Left colon (tissue), 2 donors: ENCODE data around the gene SCNN1B. TPM values are rescaled to one million over a fixed set of nuclear protein-coding genes. Genes with fewer than 3 reads are reported as not detected.
"Not testable (repeated sequence)": the region's sequence is repeated elsewhere in the genome, so short reads cannot be mapped to it uniquely, and the experiment has no call there.

ENCODE experiments used
- ATAC-seq: fragments of 200-7000 bp; cut with Tn5 transposase; one replicate; pipeline ENCODE4 v1.9.1; 2020; ENCODE audit warnings: mild to moderate bottlenecking, moderate library complexity
- DNase-seq, 2 donors: peaks; one replicate each; pipeline ENCODE4 v3.0.0-alpha.2; 2020
- intact Hi-C, 2 donors: fragments of 100-400 bp; cut with DNase I in 1 of 2; cut with micrococcal nuclease in 1 of 2; formaldehyde crosslinking; loops; one replicate each; pipeline versions ENCODE4 v1.11.2 to v1.14.0; 2022; cut with DNase I, micrococcal nuclease
- total RNA-seq, 2 donors: library from RNA; stranded (reverse); fragmentation: NEBNext Ultra II Directional; extraction: Animal tissue kit (Norgen Biotek cat#: 25700); gene quantifications; one replicate each; pipeline ENCODE4 v1.2.1, GENCODE V29; 2021
- donor health status: DM: no; HTN: no; CAD: no.
- donor health status: DM: yes; HTN: yes; CAD: no.

The SCNN1B gene
- total RNA-seq, 2 donors from 2014 or later = 322 to 715 TPM

DNA sequence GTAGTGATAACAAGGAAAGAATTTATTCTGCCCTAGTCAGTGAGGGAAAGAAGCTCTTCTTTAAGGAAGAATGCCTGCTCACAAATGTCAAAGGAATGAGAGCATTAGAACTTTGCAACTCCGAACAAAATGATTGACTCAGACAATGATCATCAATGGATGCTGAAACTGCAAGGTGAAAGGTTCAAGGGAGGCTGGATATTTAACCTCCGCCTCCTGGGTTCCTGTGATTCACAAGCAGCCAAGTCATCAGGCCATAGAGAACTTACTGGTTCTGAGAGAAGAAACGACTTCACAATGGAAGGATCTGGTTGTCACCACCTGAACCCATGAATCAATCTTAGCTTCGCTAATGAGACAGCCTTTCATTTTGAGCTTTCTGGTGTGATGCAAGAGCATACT, 16.0 kb upstream of the SCNN1B start:
- intact Hi-C loops = no loop called here
- no peak for ATAC-seq

DNA sequence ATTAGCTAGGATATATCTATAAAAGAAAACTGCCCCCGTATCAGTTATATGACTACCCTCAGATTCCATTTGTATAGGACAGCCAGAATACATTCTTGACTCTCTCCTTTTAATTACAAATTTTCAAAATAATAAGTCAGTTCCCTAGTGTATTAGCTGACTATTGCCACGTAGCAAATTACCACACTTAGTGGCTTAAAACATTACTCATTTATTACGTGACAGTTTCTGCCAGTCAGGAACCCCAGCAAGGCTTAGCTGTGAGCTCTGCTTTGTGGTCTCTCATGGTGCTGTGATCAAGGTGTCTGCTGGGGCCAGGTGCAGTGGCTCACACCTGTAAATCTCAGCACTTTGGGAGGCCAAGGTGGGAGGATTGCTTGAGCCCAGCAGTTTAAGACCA, 13.9 kb upstream of the SCNN1B start:
- DNase-seq (no peak), ATAC-seq (no peak)
- intact Hi-C loops = no loop called here

More for the DNA sequence above, 16.0 kb upstream of the SCNN1B start:
- no peak for DNase-seq

DNA sequence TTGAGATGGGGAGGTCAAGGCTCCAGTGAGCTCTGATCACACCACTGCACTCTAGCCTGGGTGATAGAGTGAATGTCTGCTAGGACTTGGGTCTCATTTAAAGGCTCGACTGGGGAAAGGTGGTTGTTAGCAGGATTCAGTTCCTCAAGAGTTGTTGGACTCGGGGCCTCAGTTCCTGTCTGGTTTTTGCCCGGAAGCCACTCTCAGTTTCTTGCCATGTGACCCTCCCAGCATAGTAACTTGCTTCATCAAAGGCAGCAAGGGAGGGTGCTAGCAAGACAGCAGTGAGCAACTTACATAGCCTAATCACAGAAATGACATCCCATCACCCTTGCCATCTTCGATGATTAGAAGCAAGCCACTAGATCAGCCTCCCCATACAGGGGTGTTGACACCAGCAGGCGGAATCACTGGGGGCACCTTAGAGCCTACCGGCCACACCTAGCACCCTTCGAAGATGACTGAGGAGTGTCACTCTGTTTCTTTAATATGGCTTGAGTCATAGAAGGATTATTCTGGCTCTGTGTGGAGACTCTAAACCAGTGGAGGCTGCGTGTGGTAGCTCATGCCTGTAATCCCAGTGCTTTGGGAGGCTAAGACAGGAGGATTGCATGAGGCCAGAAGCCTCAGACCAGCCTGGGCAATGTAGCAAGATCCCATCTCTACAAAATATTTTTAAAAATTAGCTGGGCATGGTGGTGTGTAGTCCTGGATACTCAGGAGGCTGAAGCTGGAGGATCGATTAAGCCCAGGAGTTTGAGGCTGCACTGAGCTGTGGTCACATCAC, 13.2 kb upstream of the SCNN1B start:
- ATAC-seq (no peak), DNase-seq (no peak)
- intact Hi-C loops = no loop called here

GRCh38 chr16:23290189-23291062, 11.7 kb upstream of the SCNN1B start:
- intact Hi-C loops = no loop called here
- ATAC-seq = no peak
- no peak for DNase-seq

DNA sequence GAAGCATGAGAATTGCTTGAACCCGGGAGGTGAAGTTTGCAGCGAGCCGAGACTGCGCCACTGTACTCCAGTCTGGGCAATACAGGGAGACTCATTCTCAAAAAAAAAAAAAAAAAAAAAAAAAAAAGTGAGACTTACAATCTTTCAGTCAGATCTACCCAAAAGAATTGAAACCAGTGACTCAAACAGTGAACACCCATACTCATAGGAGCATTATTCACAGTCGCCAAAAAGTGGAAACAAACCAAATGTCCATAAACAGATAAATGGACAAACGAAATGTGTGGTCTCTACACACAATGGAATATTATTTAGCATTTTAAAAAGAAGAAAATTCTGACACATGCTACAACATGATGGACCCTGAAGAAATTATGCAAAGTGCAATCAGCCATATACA, 9.1 kb upstream of the SCNN1B start:
- no peak for ATAC-seq
- DNase-seq = no peak
- intact Hi-C loops = no loop called here

- ATAC-seq = peak; percentile 80
Observed at GRCh38 chr16:23294260-23294659, 7.8 kb upstream of the SCNN1B start.

GRCh38 chr16:23296994-23297393, 5.1 kb upstream of the SCNN1B start:
- DNase-seq = no peak
- intact Hi-C loops = no loop called here

More at GRCh38 chr16:23294260-23294659, 7.8 kb upstream of the SCNN1B start:
- intact Hi-C loops = no loop called here
- peak; percentile 53 to 77 for DNase-seq

GRCh38 chr16:23298290-23298915, 3.7 kb upstream of the SCNN1B start:
- DNase-seq (no peak), ATAC-seq (no peak)
- intact Hi-C loops = no loop called here

More at GRCh38 chr16:23296994-23297393, 5.1 kb upstream of the SCNN1B start:
- peak; percentile 28 for ATAC-seq

GRCh38 chr16:23299815-23300214, 2.3 kb upstream of the SCNN1B start:
- ATAC-seq, intact Hi-C loops, DNase-seq: not testable (repeated sequence)

DNA sequence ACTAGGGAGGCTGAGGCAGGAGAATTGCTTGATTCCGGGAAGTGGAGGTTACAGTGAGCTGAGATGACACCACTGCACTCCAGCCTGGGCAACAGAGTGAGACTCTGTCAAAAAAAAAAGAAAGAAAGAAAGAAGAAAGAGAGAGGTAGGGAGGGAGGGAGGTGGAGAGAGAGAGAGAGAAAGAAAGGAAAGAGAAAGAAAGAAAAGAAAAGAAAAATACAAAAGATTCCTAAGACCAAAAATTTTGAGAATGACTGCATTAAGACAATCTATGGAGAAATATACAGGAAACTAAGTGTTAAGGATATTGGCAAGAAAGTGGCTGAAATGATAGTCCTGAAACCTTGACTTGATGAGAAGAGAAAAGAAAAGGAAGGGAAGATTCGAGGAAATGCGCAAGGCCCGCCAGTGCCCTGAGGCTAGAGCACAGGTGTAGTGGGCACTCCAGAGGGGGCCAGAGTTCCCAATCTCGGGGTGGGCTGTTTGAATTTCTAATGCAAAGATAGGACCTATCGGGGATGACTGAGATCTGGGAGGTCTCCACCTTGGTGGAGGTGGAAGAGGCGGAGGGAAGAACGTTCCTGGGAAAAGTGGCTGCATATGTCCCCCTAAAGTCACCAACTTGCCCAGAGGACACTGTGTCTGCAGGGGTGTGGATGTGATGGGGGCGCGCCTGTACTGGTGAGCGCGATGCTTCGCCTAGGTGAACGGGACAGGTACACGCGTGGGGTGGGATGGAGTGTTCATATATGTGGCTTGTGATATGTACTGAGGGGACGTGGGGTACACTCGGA, 654 bp upstream of the SCNN1B start:
- DNase-seq (no peak), ATAC-seq (peak; percentile 2)
- intact Hi-C loops = no loop called here

DNA sequence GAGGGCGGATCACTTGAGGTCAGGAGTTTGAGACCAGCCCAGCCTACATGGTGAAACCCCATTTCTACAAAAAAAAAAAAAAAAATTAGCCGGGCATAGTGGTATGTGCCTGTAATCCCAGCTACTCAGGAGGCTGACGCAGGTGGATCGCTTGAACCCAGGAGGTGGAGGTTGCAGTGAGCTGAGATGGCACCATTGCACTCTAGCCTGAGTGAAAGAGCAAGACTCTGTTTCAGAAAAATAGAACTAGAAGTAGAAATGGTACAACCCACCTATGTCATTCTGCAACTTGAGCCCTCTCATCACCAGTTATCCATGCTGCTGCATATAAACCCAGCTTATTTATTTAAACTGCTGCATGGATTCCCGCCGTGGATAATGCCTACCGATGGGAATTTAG, 1.6 kb downstream of the SCNN1B start:
- DNase-seq (no peak), ATAC-seq (no peak)
- intact Hi-C loops = no loop called here

DNA sequence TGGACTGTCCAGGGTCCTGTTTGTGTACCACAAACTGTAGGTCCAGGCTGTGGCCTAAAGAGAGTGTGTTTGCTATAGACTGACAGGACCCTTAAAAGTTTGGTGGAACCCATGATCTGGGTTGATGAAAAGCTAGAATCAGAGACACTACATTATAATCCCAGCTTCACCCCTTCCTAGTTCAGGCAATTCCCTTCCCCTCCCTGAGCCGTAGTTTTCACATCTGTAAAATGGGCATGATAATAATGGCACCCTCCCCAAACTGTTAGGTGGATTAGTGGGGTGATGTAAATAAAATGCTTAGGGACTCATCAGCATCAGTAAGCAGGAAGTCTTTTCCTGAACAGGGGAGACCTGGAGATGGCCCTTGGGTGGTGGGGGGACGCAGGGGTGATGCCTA, 2.5 kb downstream of the SCNN1B start:
- ATAC-seq (no peak), DNase-seq (no peak)
- intact Hi-C loops = no loop called here

GRCh38 chr16:23306199-23307100, 4.3 kb downstream of the SCNN1B start:
- ATAC-seq (peak; percentile 21), DNase-seq (no peak)
- intact Hi-C loops = no loop called here

- ATAC-seq = peak; percentile 83
- DNase-seq = peak in 1 of 2 donors; percentile 49
- intact Hi-C loops = no loop called here
Observed at GRCh38 chr16:23310217-23310616, 8.1 kb downstream of the SCNN1B start.

GRCh38 chr16:23310744-23311143, 8.6 kb downstream of the SCNN1B start:
- DNase-seq (no peak), ATAC-seq (no peak)
- intact Hi-C loops = no loop called here

- no peak for DNase-seq
- ATAC-seq = no peak
- intact Hi-C loops = no loop called here
Observed at GRCh38 chr16:23316232-23316631, 14.1 kb downstream of the SCNN1B start.

GRCh38 chr16:23316634-23317265, 14.6 kb downstream of the SCNN1B start:
- intact Hi-C loops = no loop called here
- no peak for ATAC-seq

More at GRCh38 chr16:23316634-23317265, 14.6 kb downstream of the SCNN1B start:
- no peak for DNase-seq
